SJSA1 (cell line): ENCODE measurements around the gene CDX2. TPM values are rescaled to one million over a fixed set of nuclear protein-coding genes. Genes with fewer than 3 reads are reported as not detected.

Source experiments
- DNase-seq, 2 experiments: peaks; one replicate each; pipeline ENCODE4 v3.0.0-alpha.2; 2015 to 2020; ENCODE audit warnings: low spot score in 2 of 2, low read depth in 1 of 2
- H3K27ac ChIP-seq: fragments of 250-450 bp; sonication (Bioruptor Pico); 2 replicates; pipeline ENCODE4 v1.5.1; 2020; ENCODE audit warnings: mild to moderate bottlenecking, moderate library complexity
- H3K27me3 ChIP-seq: fragments of 250-450 bp; sonication (Bioruptor Pico); replicated peaks from 2 replicates; pipeline ENCODE4 v1.5.1; 2020; ENCODE audit warnings: mild to moderate bottlenecking, moderate library complexity
- H3K36me3 ChIP-seq: fragments of 250-450 bp; sonication (Bioruptor Pico); 2 replicates; pipeline ENCODE4 v1.5.1; 2020; ENCODE audit warnings: mild to moderate bottlenecking
- H3K4me1 ChIP-seq: fragments of 250-450 bp; sonication (Bioruptor Pico); replicated peaks from 2 replicates; pipeline ENCODE4 v1.6.1; 2021; ENCODE audit warnings: mild to moderate bottlenecking
- H3K4me3 ChIP-seq: fragments of 250-450 bp; sonication (Bioruptor Pico); 2 replicates; pipeline ENCODE4 v1.5.1; 2020; ENCODE audit warnings: mild to moderate bottlenecking
- H3K9me3 ChIP-seq: fragments of 250-450 bp; sonication (Bioruptor Pico); replicated peaks from 2 replicates; pipeline ENCODE4 v1.5.1; 2020; ENCODE audit warnings: mild to moderate bottlenecking
- total RNA-seq: library from RNA; depleted of rRNA; stranded (reverse); fragments of >200 nt; shearing (Covaris generic); gene quantifications from 2 replicates; pipeline ENCODE4 v1.2.3, GENCODE V29; 2014

CDX2 gene
- total RNA-seq, 1 experiment from 2014 or later = not detected

- peaks cover 13% of the 10 kb centered on the region for H3K4me1 ChIP-seq
- H3K27me3 ChIP-seq = peaks cover 92% of the 10 kb centered on the region
- no peak overlapping the region for H3K4me3 ChIP-seq
- H3K9me3 ChIP-seq = no peaks in the 10 kb centered on the region
- no peak overlapping the region for H3K27ac ChIP-seq
- H3K36me3 ChIP-seq = no peaks in the 10 kb centered on the region
- no peak for DNase-seq
Measured at GRCh38 chr13:27924529-27925141, 44.5 kb downstream of the CDX2 start.

GRCh38 chr13:27923794-27924528 lies 45.2 kb downstream of the CDX2 start:
- H3K27me3 ChIP-seq = peaks cover 92% of the 10 kb centered on the region

GRCh38 chr13:27922883-27923612 lies 46.1 kb downstream of the CDX2 start:
- Histone ChIP-seq H3K4me1 (peaks cover 13% of the 10 kb centered on the region), H3K27me3 (peaks cover 92% of the 10 kb centered on the region), H3K27ac (no peak overlapping the region), H3K4me3 (no peak overlapping the region), H3K36me3 (no peaks in the 10 kb centered on the region), H3K9me3 (no peaks in the 10 kb centered on the region)
- no peak for DNase-seq

More at GRCh38 chr13:27923794-27924528, 45.2 kb downstream of the CDX2 start:
- DNase-seq = no peak
- H3K4me1 ChIP-seq = peaks cover 13% of the 10 kb centered on the region
- H3K36me3 ChIP-seq = no peaks in the 10 kb centered on the region
- no peaks in the 10 kb centered on the region for H3K9me3 ChIP-seq
- H3K4me3 ChIP-seq = no peak overlapping the region
- H3K27ac ChIP-seq = no peak overlapping the region

- Histone ChIP-seq H3K36me3 (no peaks in the 10 kb centered on the region), H3K27ac (no peak overlapping the region), H3K27me3 (peaks cover 91% of the 10 kb centered on the region), H3K9me3 (no peaks in the 10 kb centered on the region), H3K4me1 (peaks cover 13% of the 10 kb centered on the region), H3K4me3 (no peak overlapping the region)
- DNase-seq = no peak
Measured at GRCh38 chr13:27921961-27922882, 46.9 kb downstream of the CDX2 start.

GRCh38 chr13:27921421-27921960 lies 47.6 kb downstream of the CDX2 start:
- peaks cover 13% of the 10 kb centered on the region for H3K4me1 ChIP-seq
- peaks cover 90% of the 10 kb centered on the region for H3K27me3 ChIP-seq
- DNase-seq = no peak
- no peaks in the 10 kb centered on the region for H3K36me3 ChIP-seq
- no peaks in the 10 kb centered on the region for H3K9me3 ChIP-seq
- H3K4me3 ChIP-seq = peak overlapping the region; percentile 16
- H3K27ac ChIP-seq = no peak overlapping the region

- H3K4me3 ChIP-seq = peak overlapping the region; percentile 16
- H3K4me1 ChIP-seq = peaks cover 13% of the 10 kb centered on the region
- H3K36me3 ChIP-seq = no peaks in the 10 kb centered on the region
- no peaks in the 10 kb centered on the region for H3K9me3 ChIP-seq
- peaks cover 83% of the 10 kb centered on the region for H3K27me3 ChIP-seq
- DNase-seq = no peak
- H3K27ac ChIP-seq = no peak overlapping the region
Measured at GRCh38 chr13:27920677-27921420, 48.3 kb downstream of the CDX2 start.

GRCh38 chr13:27919934-27920676 lies 49.0 kb downstream of the CDX2 start, which contains the start of gene PDX1:
TSS of gene PDX1 (plus strand) at chr13:27920000. CDS start at chr13:27920139, 139 bp downstream.
- Histone ChIP-seq H3K4me3 (no peak within 1 kb of the TSS), H3K4me1 (peaks cover 13% of the 10 kb centered on the region), H3K27me3 (peaks cover 80% of the 10 kb centered on the region), H3K27ac (no peak within 1 kb of the TSS), H3K36me3 (no peaks in the 10 kb centered on the region), H3K9me3 (no peaks in the 10 kb centered on the region)
- DNase-seq = no peak

GRCh38 chr13:27919659-27919933 lies 49.5 kb downstream of the CDX2 start:
- Histone ChIP-seq H3K4me3 (no peak overlapping the region), H3K27ac (no peak overlapping the region), H3K36me3 (no peaks in the 10 kb centered on the region), H3K4me1 (peaks cover 13% of the 10 kb centered on the region), H3K27me3 (peaks cover 76% of the 10 kb centered on the region), H3K9me3 (no peaks in the 10 kb centered on the region)
- DNase-seq = no peak

- Histone ChIP-seq H3K4me3 (no peak overlapping the region), H3K4me1 (peaks cover 13% of the 10 kb centered on the region), H3K36me3 (no peaks in the 10 kb centered on the region), H3K27me3 (peaks cover 72% of the 10 kb centered on the region), H3K27ac (no peak overlapping the region), H3K9me3 (no peaks in the 10 kb centered on the region)
- no peak for DNase-seq
Measured at GRCh38 chr13:27918918-27919658, 50.0 kb downstream of the CDX2 start.

GRCh38 chr13:27918041-27918917 lies 50.8 kb downstream of the CDX2 start:
- no peak overlapping the region for H3K4me3 ChIP-seq
- H3K4me1 ChIP-seq = peaks cover 13% of the 10 kb centered on the region
- no peaks in the 10 kb centered on the region for H3K36me3 ChIP-seq
- H3K9me3 ChIP-seq = no peaks in the 10 kb centered on the region
- no peak for DNase-seq
- no peak overlapping the region for H3K27ac ChIP-seq
- H3K27me3 ChIP-seq = peaks cover 64% of the 10 kb centered on the region
